Psoas muscle (tissue), 8 donors: ENCODE data around the gene ABCF2. TPM values are rescaled to one million over a fixed set of nuclear protein-coding genes. Genes with fewer than 3 reads are reported as not detected.
A peak's percentile ranks its signal among the peaks of the same experiment; 100 is the strongest.

Experiments used
- ATAC-seq, 4 donors: fragments of 200-7000 bp; cut with Tn5 transposase; one replicate each; pipeline ENCODE4 v1.9.1; 2020; ENCODE audit warnings: moderate library complexity in 3 of 4, mild to moderate bottlenecking in 2 of 4
- DNase-seq, 2 donors: peaks; one replicate each; pipeline ENCODE4 v3.0.0-alpha.2; 2020
- H3K27ac ChIP-seq: fragments of 200-600 bp; one replicate; pipeline ENCODE4 v1.8.0; 2022
- H3K27me3 ChIP-seq, 3 donors: fragments of 200-600 bp in 1 of 3; one replicate each; pipeline versions ENCODE4 v1.6.1 to v1.8.0; 2013 to 2022; ENCODE audit warnings: low read length in 2 of 3, mild to moderate bottlenecking in 2 of 3, moderate library complexity in 1 of 3; ENCODE audit not compliant: insufficient read depth in 3 of 3
- H3K36me3 ChIP-seq, 2 donors: fragments of 200-600 bp in 1 of 2; one replicate each; pipeline versions ENCODE4 v1.6.1 to v1.8.0; 2013 to 2022; ENCODE audit warnings: low read depth in 1 of 2, mild to moderate bottlenecking in 1 of 2, moderate library complexity in 1 of 2; ENCODE audit not compliant: insufficient read depth in 1 of 2
- H3K4me1 ChIP-seq: fragments of 200-600 bp; one replicate; pipeline ENCODE4 v1.8.0; 2022
- H3K4me3 ChIP-seq: fragments of 200-600 bp; one replicate; pipeline ENCODE4 v1.8.0; 2022; ENCODE audit warnings: mild to moderate bottlenecking
- H3K9me3 ChIP-seq: fragments of 200-600 bp; one replicate; pipeline ENCODE4 v1.8.0; 2022
- WGBS, 3 donors: extraction: QIAGEN DNeasy Blood & Tissue Kit; methylation state at CpG; one replicate each; pipeline versions ENCODE4 v1.1.6 to v1.1.7; 2013; 5-methylcytosine and 5-hydroxymethylcytosine counted together
- intact Hi-C, 2 donors: fragments of 100-400 bp; cut with DNase I; formaldehyde crosslinking; loops; one replicate each; pipeline versions ENCODE4 v1.11.0 to v1.14.2; 2022
- polyA plus RNA-seq, 3 donors: library from polyadenylated mRNA; stranded (reverse); fragments of 200-250 nt; gene quantifications; one replicate each; pipeline ENCODE4 v1.2.3, GENCODE V29; 2013
- total RNA-seq, 4 donors: library from RNA; stranded (reverse); fragmentation: NEBNext Ultra II Directional in 2 of 4; extraction: Animal tissue kit (Norgen Biotek cat#: 25700) in 2 of 4; gene quantifications; one replicate each; pipeline versions ENCODE4 v1.2.1 to v1.2.4, GENCODE V29; 2021 to 2023
- TF ChIP-seq, protein P1 (sequence below): fragments of 200-600 bp; IDR thresholded peaks from one replicate; pipeline ENCODE4 v1.8.0; 2022; ENCODE audit warnings: antibody characterized with exemption
- donor health status: healthy with polysubstance abuse.
- donor health status: DM: no; HTN: no; CAD: no; lungs with moderate emphysema.
- donor health status: Bipolar disorder and iron deficiency.
- donor health status: healthy.
- donor health status: DM: yes; HTN: yes; CAD: no.
- donor health status: DM: no; HTN: no; CAD: no.
- donor health status: DM: no; HTN: no; CAD: no.
- donor health status: DM: yes; HTN: yes; CAD: no.

The ABCF2 gene
- total and polyA plus RNA-seq, 7 donors: 35.7 to 94.0 (median 66.0) TPM

DNA sequence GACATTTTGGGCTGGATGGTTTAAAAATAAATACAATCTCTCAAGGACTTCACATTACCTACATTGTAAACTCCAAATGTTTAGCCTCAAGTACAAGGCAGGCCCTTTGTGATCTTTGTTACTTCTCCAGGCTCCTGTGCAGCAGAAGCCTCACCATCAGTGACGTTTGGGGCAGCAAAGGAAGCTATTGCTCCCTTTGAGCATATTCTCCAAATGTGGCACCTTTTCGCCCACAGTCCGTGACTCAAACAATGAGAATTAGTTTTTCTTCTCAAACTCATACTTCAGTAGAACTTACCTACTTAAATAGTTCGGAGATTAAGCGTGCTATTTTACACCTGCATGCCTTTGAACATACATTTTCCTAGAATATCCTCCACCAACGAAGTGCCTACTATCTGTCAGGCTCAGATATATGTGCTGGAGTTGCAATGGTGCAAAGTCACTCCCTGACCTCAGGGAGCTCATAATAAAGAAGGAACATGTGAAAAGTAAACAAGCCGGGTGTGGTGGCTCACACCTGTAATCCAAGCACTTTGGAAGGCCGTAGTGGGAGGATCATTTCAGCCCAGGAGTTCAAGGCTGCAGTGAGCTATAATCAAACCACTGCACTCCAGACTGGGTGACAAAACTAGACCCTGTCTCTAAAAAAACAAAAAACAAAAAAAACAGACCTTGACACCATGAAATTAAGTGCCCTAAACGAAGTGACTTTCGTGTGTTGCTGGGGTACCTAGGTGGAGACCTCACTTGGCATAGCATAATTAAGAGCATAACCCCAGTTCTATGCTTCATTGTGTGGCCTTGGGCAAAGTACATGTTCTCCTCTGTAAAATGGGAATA, 1.2 kb upstream of the ABCF2 start:
- peak overlapping the region; percentile 80 for H3K27ac ChIP-seq
- WGBS, 3 donors: 68 to 73% (median 70%) methylated on average over 10 of the region's 10 CpGs
- H3K4me1 ChIP-seq: peaks cover 24% of the 10 kb centered on the region
- TF ChIP-seq, protein P1, sequence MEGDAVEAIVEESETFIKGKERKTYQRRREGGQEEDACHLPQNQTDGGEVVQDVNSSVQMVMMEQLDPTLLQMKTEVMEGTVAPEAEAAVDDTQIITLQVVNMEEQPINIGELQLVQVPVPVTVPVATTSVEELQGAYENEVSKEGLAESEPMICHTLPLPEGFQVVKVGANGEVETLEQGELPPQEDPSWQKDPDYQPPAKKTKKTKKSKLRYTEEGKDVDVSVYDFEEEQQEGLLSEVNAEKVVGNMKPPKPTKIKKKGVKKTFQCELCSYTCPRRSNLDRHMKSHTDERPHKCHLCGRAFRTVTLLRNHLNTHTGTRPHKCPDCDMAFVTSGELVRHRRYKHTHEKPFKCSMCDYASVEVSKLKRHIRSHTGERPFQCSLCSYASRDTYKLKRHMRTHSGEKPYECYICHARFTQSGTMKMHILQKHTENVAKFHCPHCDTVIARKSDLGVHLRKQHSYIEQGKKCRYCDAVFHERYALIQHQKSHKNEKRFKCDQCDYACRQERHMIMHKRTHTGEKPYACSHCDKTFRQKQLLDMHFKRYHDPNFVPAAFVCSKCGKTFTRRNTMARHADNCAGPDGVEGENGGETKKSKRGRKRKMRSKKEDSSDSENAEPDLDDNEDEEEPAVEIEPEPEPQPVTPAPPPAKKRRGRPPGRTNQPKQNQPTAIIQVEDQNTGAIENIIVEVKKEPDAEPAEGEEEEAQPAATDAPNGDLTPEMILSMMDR: no peak
- intact Hi-C loops: loop anchor here in 1 of 2 donors (5.0 kb wide), 1 partner anchor 36 kb away; no protein-coding TSS in a partner anchor
- ATAC-seq (no peak), DNase-seq (no peak)
- H3K36me3 ChIP-seq: peaks cover 4 to 24% of the 10 kb centered on the region in 2 donors
- H3K27me3 ChIP-seq: no peaks in the 10 kb centered on the region
- no peaks in the 10 kb centered on the region for H3K9me3 ChIP-seq
- peak overlapping the region; percentile 76 for H3K4me3 ChIP-seq

DNA sequence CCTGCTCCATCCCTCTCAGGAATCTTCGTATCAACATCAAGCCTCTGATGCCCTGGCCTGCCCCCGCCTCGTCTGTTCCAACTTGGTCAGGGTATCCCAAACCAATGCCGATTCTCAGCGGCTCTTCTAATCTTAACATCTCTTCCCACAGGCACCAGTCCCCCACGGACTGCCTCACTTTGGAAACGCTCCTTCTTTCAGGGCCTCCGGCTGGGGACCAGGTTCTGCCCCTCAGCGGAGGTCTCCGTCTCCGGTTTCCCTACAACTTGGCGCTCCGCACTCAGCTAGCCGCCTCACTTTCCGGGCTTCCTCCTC, 488 bp downstream of the ABCF2 start:
- Histone ChIP-seq H3K27ac (peak overlapping the region; percentile 80), H3K4me3 (peak overlapping the region; percentile 76), H3K9me3 (no peaks in the 10 kb centered on the region), H3K27me3 (no peaks in the 10 kb centered on the region), H3K36me3 (peaks cover 6 to 41% of the 10 kb centered on the region in 2 donors), H3K4me1 (peaks cover 19% of the 10 kb centered on the region)
- DNase-seq: no peak
- ATAC-seq: peak in 1 of 4 donors; percentile 0
- intact Hi-C loops: loop anchor here (2.0 to 5.0 kb wide), 2 partner anchors 34 to 36 kb away; no protein-coding TSS in a partner anchor
- TF ChIP-seq, protein P1: no peak
- 1 to 2% (median 1%) methylated on average over 15 of the region's 15 CpGs for WGBS, 3 donors

DNA sequence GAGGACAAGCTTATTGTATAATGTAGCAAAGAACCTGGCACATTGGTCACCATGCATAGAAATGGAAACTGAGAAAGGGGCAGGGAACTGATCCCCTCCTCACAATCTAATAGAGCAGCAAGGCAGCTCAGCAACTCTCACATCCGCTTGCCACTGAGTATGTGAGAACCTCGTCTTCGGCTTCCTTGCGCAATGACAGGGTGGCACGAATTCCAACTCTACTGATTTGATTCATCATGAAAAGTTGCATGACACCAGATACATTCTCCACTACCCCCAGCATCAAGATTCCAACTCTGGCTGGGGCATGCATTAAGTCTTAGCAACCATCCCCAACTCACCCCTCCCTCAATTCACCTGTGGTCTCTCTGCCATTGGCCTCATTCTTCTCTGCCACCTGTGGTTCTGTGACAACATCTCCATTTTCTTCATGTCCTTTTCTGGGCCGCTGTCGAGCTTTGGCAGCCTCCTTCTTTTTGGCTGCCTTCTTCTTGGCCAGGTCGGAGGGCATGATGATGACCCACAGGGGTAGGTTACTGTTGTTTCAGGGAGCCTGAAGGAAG, 976 bp downstream of the ABCF2 start:
- Histone ChIP-seq H3K9me3 (no peaks in the 10 kb centered on the region), H3K27me3 (no peaks in the 10 kb centered on the region), H3K4me1 (peaks cover 18% of the 10 kb centered on the region), H3K27ac (peak overlapping the region; percentile 80), H3K4me3 (peak overlapping the region; percentile 76), H3K36me3 (peaks cover 6 to 46% of the 10 kb centered on the region in 2 donors)
- DNase-seq (no peak), ATAC-seq (peak in 1 of 4 donors; percentile 11)
- TF ChIP-seq, protein P1: no peak
- WGBS, 3 donors: 49 to 54% (median 52%) methylated on average over 8 of the region's 8 CpGs
- intact Hi-C loops: loop anchor here (2.0 to 5.0 kb wide), 2 partner anchors 34 to 35 kb away; no protein-coding TSS in a partner anchor

DNA sequence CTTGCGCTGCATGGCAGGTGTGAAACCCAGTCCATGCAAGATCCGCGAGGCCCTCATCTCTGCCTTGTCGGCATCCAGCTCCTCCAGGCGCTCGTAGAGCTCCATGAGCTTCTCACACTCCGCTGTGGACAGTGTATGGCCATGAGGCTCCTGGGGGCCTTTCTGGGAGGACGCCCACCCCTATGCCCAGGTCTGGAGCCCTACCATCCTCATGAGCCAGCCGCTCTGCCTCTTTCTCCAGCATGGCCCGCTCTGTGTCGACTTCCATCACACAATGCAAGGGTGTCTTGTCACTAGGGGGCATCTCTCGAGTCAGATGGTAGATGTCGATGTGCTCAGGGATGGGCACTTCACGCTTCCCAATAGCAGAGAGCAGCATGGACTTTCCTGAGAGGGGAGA, 3.3 kb downstream of the ABCF2 start:
- intact Hi-C loops: no loop called here
- Histone ChIP-seq H3K4me1 (peaks cover 18% of the 10 kb centered on the region), H3K27ac (no peak overlapping the region), H3K36me3 (peaks cover 7 to 69% of the 10 kb centered on the region in 2 donors), H3K9me3 (no peaks in the 10 kb centered on the region), H3K4me3 (no peak overlapping the region), H3K27me3 (no peaks in the 10 kb centered on the region)
- ATAC-seq (no peak), DNase-seq (no peak)
- TF ChIP-seq, protein P1: no peak
- 90 to 92% (median 90%) methylated on average over 14 of the region's 14 CpGs for WGBS, 3 donors
